CD4-positive, alpha-beta T cell (primary cell): ENCODE results near the gene P2RX2. TPM values are rescaled to one million over a fixed set of nuclear protein-coding genes. Genes with fewer than 3 reads are reported as not detected.

ENCODE experiments used
- ATAC-seq: fragments of 200-7000 bp; cut with Tn5 transposase; one replicate; pipeline ENCODE4 v1.10.0; 2022; ENCODE audit warnings: mild to moderate bottlenecking; ENCODE audit not compliant: poor library complexity
- CTCF ChIA-PET: fragments of 350-600 bp; sonication (Branson Sonifier 250); formaldehyde crosslinking; loops from one replicate; lab custom pipeline; 2021; ENCODE audit warnings: antibody characterized with exemption, inconsistent platforms; lab: Charles Lee
- POLR2A ChIA-PET: fragments of 350-600 bp; sonication (Branson Sonifier 250); formaldehyde crosslinking; loops from one replicate; lab custom pipeline; 2021; ENCODE audit warnings: antibody characterized with exemption, inconsistent platforms; lab: Charles Lee
- DNase-seq, 14 experiments: peaks; one replicate each; pipeline ENCODE4 v3.0.0-alpha.2; 2013 to 2020; ENCODE audit warnings: mixed read lengths in 2 of 14
- H3K27ac ChIP-seq, 2 donors: one replicate each; pipeline versions ENCODE4 v1.5.1 to v1.7.0; 2013; ENCODE audit warnings: low read length in 2 of 2, low read depth in 1 of 2, mild to moderate bottlenecking in 1 of 2
- H3K27me3 ChIP-seq, 2 experiments: 1 replicate in 1 of 2; 2 replicates in 1 of 2; pipeline versions ENCODE4 v1.6.1 to v1.7.0; 2013; ENCODE audit warnings: low read length in 2 of 2, control low read depth in 1 of 2, mild to moderate bottlenecking in 1 of 2, moderate library complexity in 1 of 2; ENCODE audit not compliant: insufficient read depth in 2 of 2, control insufficient read depth in 1 of 2
- H3K36me3 ChIP-seq: one replicate; pipeline ENCODE4 v1.6.1; 2013; ENCODE audit warnings: low read length, control low read depth; ENCODE audit not compliant: insufficient read depth
- H3K4me1 ChIP-seq: one replicate; pipeline ENCODE4 v1.6.1; 2013; ENCODE audit warnings: low read length, control low read depth; ENCODE audit not compliant: insufficient read depth
- H3K4me3 ChIP-seq: one replicate; pipeline ENCODE4 v1.5.1; 2013; ENCODE audit warnings: mild to moderate bottlenecking, low read length, moderate library complexity
- H3K9me3 ChIP-seq, 2 experiments: 1 replicate in 1 of 2; 2 replicates in 1 of 2; pipeline versions ENCODE4 v1.6.1 to v1.7.0; 2013; ENCODE audit warnings: low read length in 2 of 2, mild to moderate bottlenecking in 2 of 2, control low read depth in 1 of 2, moderate library complexity in 1 of 2; ENCODE audit not compliant: control insufficient read depth in 1 of 2, insufficient read depth in 1 of 2
- H3K27ac Mint-ChIP-seq: one replicate; pipeline ENCODE4 v1.8.0; 2020; ENCODE audit warnings: mixed read lengths
- H3K27me3 Mint-ChIP-seq: one replicate; pipeline ENCODE4 v1.8.0; 2021; ENCODE audit warnings: mixed read lengths
- H3K36me3 Mint-ChIP-seq: one replicate; pipeline ENCODE4 v1.8.0; 2021; ENCODE audit warnings: low read depth, mixed read lengths
- H3K4me1 Mint-ChIP-seq: one replicate; pipeline ENCODE4 v1.8.0; 2021; ENCODE audit warnings: low read depth, mixed read lengths
- H3K4me3 Mint-ChIP-seq: one replicate; pipeline ENCODE4 v1.8.0; 2020; ENCODE audit warnings: mild to moderate bottlenecking, mixed read lengths
- H3K9me3 Mint-ChIP-seq: one replicate; pipeline ENCODE4 v1.8.0; 2020; ENCODE audit warnings: mixed read lengths
- intact Hi-C, 2 experiments: fragments of 100-400 bp; cut with DNase I in 1 of 2; cut with micrococcal nuclease in 1 of 2; formaldehyde crosslinking; loops; one replicate each; pipeline versions ENCODE4 v1.15.1 to v1.9.0; 2023 to 2025; cut with DNase I, micrococcal nuclease
- polyA plus RNA-seq, 2 donors: library from polyadenylated mRNA; unstranded; fragments of 120-200 nt; gene quantifications; one replicate each; pipeline ENCODE4 v1.2.1, GENCODE V29; 2013
- total RNA-seq, 174 experiments: library from RNA in 2 of 174; stranded (reverse) in 2 of 174; gene quantifications; one replicate each; pipeline ENCODE4 v1.2.3 and lab custom pipeline; 2021 to 2026
- TF ChIP-seq, protein P1 (sequence below): fragments of 200-600 bp; IDR thresholded peaks from one replicate; pipeline ENCODE4 v1.8.0; 2022; ENCODE audit warnings: antibody characterized with exemption, mild to moderate bottlenecking

Gene P2RX2
- not detected for total RNA-seq
- polyA plus RNA-seq (2013, experiment 1 of 2) = 0.10 TPM
- polyA plus RNA-seq (2013, experiment 2 of 2) = 0.05 TPM
- 0 to 0.60 (median 0) reads per million in 172 experiments for total RNA-seq (lab: John Stamatoyannopoulos, UW)

DNA sequence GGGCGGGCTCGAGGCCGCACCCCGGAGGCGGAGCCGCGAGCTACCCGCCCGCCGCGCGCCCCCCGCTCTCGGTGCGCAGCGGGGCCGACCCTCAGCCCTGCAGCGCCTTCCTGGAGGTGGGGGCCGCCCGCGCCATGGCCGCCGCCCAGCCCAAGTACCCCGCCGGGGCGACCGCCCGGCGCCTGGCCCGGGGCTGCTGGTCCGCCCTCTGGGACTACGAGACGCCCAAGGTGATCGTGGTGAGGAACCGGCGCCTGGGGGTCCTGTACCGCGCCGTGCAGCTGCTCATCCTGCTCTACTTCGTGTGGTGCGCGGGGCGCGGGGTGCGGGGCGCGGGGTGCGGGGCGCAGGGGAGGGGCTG is at the start of gene P2RX2:
Gene P2RX2 (plus strand): TSS at position 94 of the 361 bp plus-strand sequence. CDS start 41 bp downstream, at position 135.
- Histone ChIP-seq H3K4me3 (no peak within 1 kb of the TSS), H3K9me3 (peaks cover 19 to 22% of the 10 kb centered on the region in 2 experiments), H3K27ac (no peak within 1 kb of the TSS), H3K4me1 (peaks cover 12% of the 10 kb centered on the region), H3K27me3 (peaks cover 33 to 34% of the 10 kb centered on the region in 2 experiments), H3K36me3 (no peaks in the 10 kb centered on the region)
- DNase-seq (peak in 1 of 14 experiments; percentile 16), ATAC-seq (no peak)
- TF ChIP-seq, protein P1, sequence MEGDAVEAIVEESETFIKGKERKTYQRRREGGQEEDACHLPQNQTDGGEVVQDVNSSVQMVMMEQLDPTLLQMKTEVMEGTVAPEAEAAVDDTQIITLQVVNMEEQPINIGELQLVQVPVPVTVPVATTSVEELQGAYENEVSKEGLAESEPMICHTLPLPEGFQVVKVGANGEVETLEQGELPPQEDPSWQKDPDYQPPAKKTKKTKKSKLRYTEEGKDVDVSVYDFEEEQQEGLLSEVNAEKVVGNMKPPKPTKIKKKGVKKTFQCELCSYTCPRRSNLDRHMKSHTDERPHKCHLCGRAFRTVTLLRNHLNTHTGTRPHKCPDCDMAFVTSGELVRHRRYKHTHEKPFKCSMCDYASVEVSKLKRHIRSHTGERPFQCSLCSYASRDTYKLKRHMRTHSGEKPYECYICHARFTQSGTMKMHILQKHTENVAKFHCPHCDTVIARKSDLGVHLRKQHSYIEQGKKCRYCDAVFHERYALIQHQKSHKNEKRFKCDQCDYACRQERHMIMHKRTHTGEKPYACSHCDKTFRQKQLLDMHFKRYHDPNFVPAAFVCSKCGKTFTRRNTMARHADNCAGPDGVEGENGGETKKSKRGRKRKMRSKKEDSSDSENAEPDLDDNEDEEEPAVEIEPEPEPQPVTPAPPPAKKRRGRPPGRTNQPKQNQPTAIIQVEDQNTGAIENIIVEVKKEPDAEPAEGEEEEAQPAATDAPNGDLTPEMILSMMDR = no peak
- H3K4me3 Mint-ChIP-seq = no peak within 1 kb of the TSS
- POLR2A ChIA-PET = no interaction called here
- H3K4me1 Mint-ChIP-seq = peaks cover 11% of the 10 kb centered on the region
- H3K9me3 Mint-ChIP-seq = no peaks in the 10 kb centered on the region
- H3K27ac Mint-ChIP-seq = no peak within 1 kb of the TSS
- peaks cover 32% of the 10 kb centered on the region for H3K27me3 Mint-ChIP-seq
- intact Hi-C loops = no loop called here
- CTCF ChIA-PET = no interaction called here
- H3K36me3 Mint-ChIP-seq = no peaks in the 10 kb centered on the region

DNA sequence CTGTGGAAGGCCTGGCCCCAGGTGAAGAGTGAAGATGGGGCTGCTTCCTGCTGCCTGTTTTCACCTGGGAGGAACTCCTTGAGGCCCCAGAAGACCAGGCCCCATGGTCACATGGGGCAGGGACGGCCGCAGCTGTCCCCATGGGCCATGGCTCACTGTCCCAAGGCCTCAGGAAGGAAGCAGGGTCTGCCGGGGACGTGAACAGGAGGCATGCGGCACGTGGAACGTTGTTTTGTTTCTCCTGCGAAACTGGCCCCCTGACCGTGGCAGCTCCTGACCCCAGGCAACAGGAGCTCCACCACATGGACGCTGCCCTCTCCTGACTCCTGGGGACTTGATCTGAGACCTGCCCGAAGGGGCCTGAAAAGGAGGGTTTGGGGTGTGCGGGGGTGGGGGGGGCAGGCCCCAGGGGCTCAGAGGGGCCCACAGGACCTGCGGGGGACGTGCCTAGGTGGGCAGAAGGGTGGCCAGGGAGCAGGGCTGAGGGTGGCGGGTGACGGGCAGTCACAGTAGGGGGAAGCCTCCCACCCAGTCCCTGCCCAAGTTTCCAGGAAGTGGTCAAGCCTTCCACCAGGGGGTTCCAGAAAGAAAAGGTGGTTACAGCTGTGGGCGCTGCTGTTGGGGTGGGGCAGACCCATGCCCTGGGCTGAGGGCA is 49.6 kb upstream of the P2RX2 start:
- intact Hi-C loops = no loop called here
- ChIA-PET POLR2A (no interaction called here), CTCF (interaction anchor here (1.0 kb wide), 1 partner anchor 8 kb away, joined by 3 read pairs; no protein-coding TSS in a partner anchor)
- no peaks in the 10 kb centered on the region for H3K4me1 Mint-ChIP-seq
- DNase-seq = no peak
- Histone ChIP-seq H3K4me3 (no peak overlapping the region), H3K9me3 (no peaks in the 10 kb centered on the region), H3K27me3 (no peaks in the 10 kb centered on the region), H3K4me1 (no peaks in the 10 kb centered on the region), H3K36me3 (peaks cover 29% of the 10 kb centered on the region), H3K27ac (no peak overlapping the region)
- H3K27me3 Mint-ChIP-seq = no peaks in the 10 kb centered on the region
- peaks cover 18% of the 10 kb centered on the region for H3K36me3 Mint-ChIP-seq
- no peak overlapping the region for H3K4me3 Mint-ChIP-seq
- H3K9me3 Mint-ChIP-seq = no peaks in the 10 kb centered on the region
- H3K27ac Mint-ChIP-seq = no peak overlapping the region
- no peak for ATAC-seq
- TF ChIP-seq, protein P1 = no peak

DNA sequence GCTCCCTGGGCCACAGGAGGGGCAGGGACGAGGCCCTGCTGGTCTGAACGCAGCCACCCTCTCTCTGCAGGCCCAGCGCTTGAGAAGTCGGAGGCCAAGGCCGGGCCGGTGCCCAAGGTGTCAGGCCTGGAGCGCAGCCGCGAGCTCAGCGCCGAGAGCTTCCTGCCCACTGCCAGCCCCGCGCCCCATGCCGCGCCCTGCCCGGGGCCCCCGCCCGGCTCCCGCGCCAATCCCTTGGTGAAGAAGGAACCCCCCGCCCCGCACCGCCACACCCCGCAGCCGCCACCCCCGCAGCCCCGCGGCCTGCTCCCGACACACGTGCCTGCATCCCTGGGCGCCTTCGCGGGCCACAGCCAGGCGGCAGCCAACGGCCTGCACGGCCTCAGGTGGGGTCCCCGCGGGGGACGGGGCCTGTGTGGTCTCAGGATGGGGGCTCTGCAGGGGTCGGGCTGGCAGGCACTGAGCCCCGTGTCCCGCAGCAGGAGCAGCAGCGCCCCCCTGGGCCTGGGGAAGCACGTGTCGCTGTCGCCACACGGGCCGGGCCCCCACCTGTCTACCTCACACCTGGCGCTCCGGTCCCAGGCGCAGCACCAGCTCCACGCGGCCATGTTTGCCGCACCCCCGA is 48.6 kb upstream of the P2RX2 start:
- Mint-ChIP-seq H3K4me1 (no peaks in the 10 kb centered on the region), H3K27me3 (no peaks in the 10 kb centered on the region)

More for the DNA sequence above, 48.6 kb upstream of the P2RX2 start:
- Histone ChIP-seq H3K36me3 (peaks cover 39% of the 10 kb centered on the region), H3K4me1 (no peaks in the 10 kb centered on the region), H3K27ac (no peak overlapping the region), H3K27me3 (no peaks in the 10 kb centered on the region), H3K4me3 (no peak overlapping the region), H3K9me3 (no peaks in the 10 kb centered on the region)
- CTCF ChIA-PET = interaction anchor here (1.0 kb wide), 1 partner anchor 9 kb away, joined by 3 read pairs; no protein-coding TSS in a partner anchor
- TF ChIP-seq, protein P1 = no peak
- H3K4me3 Mint-ChIP-seq = no peak overlapping the region
- DNase-seq = no peak
- ATAC-seq = no peak
- no peaks in the 10 kb centered on the region for H3K9me3 Mint-ChIP-seq
- H3K27ac Mint-ChIP-seq = no peak overlapping the region
- intact Hi-C loops = no loop called here
- POLR2A ChIA-PET = no interaction called here
- peaks cover 17% of the 10 kb centered on the region for H3K36me3 Mint-ChIP-seq
